GM12801 (cell line): Measurements from ENCODE around the gene PIEZO2.

ENCODE experiments used
- CTCF ChIP-seq: IDR thresholded peaks from one replicate; pipeline ENCODE4 v1.5.1; 2011; ENCODE audit warnings: control low read depth; ENCODE audit not compliant: insufficient read length; ENCODE audit errors: extremely low read depth

The PIEZO2 gene

GRCh38 chr18:10751653-10752052 is 397.7 kb downstream of the PIEZO2 start:
- TF ChIP-seq CTCF = no peak

GRCh38 chr18:10750191-10751035 is 399.0 kb downstream of the PIEZO2 start:
- no peak for TF ChIP-seq CTCF

- TF ChIP-seq CTCF = no peak
These were observed 400.7 kb downstream of the PIEZO2 start for GRCh38 chr18:10748641-10749040.

GRCh38 chr18:10745971-10746370 is 403.4 kb downstream of the PIEZO2 start:
- no peak for TF ChIP-seq CTCF

- no peak for TF ChIP-seq CTCF
These were observed 404.1 kb downstream of the PIEZO2 start for GRCh38 chr18:10745219-10745618.

GRCh38 chr18:10743766-10744165 is 405.6 kb downstream of the PIEZO2 start:
- no peak for TF ChIP-seq CTCF

- no peak for TF ChIP-seq CTCF
These were observed 410.2 kb downstream of the PIEZO2 start for GRCh38 chr18:10739152-10739551.
